Stimulated activated CD4-positive, alpha-beta T cell treated with anti-CD3 and anti-CD28 coated beads, Interleukin-4, amount 100 ng/mL, for 48 hours (primary cell): ENCODE measurements around the gene GMEB2.
"Not testable (repeated sequence)": the region's sequence is repeated elsewhere in the genome, so short reads cannot be mapped to it uniquely, and the experiment has no call there.

Source experiments
- DNase-seq, 2 donors: peaks; one replicate each; pipeline ENCODE4 v3.0.0-alpha.2; 2020; ENCODE audit warnings: low read depth in 2 of 2

Gene GMEB2

GRCh38 chr20:63626424-63627128 is at the start of gene GMEB2:
Gene GMEB2, minus strand, starts transcription at chr20:63627101. Its CDS starts 7,704 bp downstream, at chr20:63619397.
- peak; percentile 65 to 66 for DNase-seq

- no peak for DNase-seq
Observed at GRCh38 chr20:63675681-63676368, 48.9 kb upstream of the GMEB2 start.

GRCh38 chr20:63673951-63674350 is 47.0 kb upstream of the GMEB2 start:
- DNase-seq: no peak

- DNase-seq: no peak
Observed at GRCh38 chr20:63672666-63673065, 45.8 kb upstream of the GMEB2 start.

DNA sequence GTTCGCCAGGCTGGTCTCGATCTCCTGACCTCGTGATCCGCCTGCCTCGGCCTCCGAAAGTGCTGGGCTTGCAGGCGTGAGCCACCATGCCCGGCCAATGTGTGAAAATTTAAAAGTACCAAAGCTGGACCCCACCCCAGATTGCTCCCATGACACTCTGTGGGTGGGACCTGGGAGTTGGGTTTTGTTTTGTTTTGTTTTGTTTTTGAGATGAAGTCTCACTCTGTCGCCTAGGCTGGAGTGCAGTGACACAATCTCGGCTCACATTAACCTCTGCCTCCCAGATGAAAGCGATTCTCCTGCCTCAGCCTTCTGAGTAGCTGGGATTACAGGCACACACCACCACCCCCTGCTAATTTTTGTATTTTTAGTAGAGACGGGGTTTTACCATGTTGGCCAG is 44.8 kb upstream of the GMEB2 start:
- not testable (repeated sequence) for DNase-seq

- no peak for DNase-seq
Observed at GRCh38 chr20:63668351-63668750, 41.5 kb upstream of the GMEB2 start.

- no peak for DNase-seq
Observed at GRCh38 chr20:63667858-63668257, 41.0 kb upstream of the GMEB2 start.

DNA sequence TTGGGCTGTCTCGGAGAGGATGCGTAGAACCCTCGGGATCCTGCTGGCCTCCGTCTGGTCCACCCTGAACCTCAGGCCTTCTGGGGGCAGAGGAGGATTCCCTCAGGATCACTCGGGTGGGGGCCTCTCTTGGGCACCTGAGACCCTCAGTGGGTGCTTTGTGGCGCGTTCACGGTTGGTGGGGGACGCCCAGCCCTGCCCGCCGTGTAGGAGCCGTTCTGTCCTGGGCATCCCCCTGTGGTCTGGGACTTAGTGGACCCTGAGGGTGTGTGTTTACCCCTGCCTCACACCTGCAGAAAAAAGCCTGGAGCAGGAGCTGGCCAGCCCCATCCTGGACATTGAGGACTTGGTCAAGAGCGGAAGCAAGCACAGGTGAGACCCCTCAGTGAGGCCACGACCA is 38.8 kb upstream of the GMEB2 start:
- no peak for DNase-seq

GRCh38 chr20:63664861-63665594 is 38.1 kb upstream of the GMEB2 start:
- no peak for DNase-seq

GRCh38 chr20:63664143-63664851 is 37.4 kb upstream of the GMEB2 start:
- no peak for DNase-seq

- DNase-seq: no peak
Observed at GRCh38 chr20:63663332-63664066, 36.6 kb upstream of the GMEB2 start.

DNA sequence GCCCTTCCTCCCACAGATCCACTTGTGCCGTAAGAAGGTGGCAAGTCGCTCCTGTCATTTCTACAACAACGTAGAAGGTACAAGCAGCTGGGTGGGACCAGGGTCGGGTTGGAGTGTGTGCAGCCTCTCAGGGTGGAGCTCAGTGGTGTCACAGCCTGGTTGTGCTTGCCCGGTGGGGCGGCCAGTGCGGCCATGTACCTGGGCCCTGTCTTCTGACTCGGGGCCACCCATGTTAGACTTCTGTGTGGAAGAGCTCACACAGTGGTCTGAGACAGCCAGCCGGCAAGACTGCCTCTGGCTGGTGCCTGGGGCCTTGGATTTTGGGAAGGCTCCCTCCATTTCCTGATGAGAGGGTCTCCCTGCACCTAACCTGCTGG is 35.9 kb upstream of the GMEB2 start:
- DNase-seq: no peak

DNA sequence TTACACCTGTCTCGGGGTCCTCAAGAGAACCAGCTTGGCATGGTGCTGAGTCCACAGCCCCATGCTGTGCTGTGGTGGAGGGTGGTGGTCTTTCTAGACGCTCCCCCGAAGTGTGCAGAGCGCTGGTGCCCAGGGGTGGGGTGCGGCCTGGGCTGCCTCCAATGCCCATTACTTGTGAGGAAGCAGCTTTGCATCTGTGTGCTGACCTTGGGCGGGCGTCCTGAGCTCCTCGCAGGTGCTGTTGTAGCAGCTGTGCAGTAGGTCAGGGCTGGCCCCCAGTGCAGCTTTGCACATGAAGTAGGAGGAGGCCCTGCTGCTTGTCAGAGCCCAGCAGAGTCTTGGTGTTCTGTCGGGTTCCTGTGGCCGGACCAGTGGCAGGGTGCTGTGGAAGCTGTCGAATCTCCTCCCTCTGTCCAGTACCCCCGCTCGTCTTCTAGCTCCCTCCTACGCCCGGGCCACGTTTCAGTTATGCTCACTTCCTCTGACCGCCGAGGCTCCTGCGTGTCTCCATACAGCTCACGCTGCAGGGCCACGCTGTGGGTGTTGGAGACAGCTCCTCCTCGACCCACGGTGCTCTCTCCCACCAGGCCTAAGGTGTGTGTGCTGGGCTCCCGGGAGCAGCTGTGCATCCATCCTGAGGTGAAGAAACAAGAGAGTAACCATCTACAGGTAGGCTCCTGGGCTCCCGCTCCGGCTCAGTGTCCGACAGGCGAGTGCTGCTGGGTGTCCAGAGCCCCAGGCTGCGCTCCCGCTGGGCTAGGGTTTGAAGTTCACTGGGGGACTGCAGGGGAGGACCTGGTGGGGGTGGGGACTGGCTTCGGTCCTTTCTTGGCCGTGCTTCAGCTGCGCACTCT is 35.3 kb upstream of the GMEB2 start:
- DNase-seq: no peak

DNA sequence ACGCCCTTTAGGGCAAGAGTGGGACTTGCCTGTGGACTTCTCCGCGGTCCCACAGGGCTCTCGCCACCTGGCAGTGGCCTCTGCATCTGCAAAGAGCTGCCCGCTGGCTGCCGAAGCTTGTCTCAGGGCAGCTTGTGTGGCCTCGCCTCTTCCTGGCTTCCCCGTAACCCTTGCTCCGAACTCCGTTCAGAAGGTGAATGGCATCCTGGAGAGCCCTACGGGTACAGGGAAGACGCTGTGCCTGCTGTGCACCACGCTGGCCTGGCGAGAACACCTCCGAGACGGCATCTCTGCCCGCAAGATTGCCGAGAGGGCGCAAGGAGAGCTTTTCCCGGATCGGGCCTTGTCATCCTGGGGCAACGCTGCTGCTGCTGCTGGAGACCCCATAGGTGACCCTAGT is 34.2 kb upstream of the GMEB2 start:
- no peak for DNase-seq

DNA sequence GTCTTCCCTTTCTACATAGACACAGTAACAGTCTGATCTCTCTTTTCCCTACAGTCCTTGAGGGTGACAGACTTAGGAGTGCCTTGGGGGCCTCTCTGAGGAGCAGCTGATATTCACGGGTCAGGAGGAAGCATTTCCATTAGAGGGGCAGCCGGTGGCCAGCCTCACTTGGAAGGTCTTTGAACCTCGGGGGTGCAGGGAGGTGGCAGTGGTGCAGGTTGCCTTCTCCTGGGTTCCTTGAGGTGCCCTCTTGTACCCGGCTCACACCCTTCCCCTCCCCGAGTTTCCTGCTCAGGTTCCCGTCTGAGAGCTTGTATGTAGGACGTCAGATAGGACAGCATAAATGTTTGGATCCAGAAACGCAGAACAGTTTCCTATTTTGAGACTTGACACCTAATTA is 33.7 kb upstream of the GMEB2 start:
- DNase-seq: no peak

DNA sequence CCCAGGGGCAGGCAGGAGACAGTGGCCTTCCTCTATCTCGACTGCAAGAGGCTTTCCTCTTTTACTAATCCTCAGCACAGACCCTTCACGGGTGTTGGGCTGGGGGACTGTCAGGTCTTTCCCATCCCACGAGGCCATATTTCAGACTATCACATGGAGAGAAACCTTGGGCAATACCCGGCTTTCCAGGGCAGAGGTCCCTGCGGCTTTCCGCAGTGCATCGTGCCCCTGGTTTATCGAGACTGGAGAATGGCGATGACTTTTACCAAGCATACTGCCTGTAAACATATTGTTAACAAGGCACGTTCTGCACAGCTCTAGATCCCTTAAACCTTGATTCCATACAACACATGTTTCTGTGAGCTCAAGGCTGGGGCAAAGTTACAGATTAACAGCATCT is 33.3 kb upstream of the GMEB2 start:
- DNase-seq: not testable (repeated sequence)

- DNase-seq: no peak
Observed at GRCh38 chr20:63659370-63659769, 32.5 kb upstream of the GMEB2 start.

DNA sequence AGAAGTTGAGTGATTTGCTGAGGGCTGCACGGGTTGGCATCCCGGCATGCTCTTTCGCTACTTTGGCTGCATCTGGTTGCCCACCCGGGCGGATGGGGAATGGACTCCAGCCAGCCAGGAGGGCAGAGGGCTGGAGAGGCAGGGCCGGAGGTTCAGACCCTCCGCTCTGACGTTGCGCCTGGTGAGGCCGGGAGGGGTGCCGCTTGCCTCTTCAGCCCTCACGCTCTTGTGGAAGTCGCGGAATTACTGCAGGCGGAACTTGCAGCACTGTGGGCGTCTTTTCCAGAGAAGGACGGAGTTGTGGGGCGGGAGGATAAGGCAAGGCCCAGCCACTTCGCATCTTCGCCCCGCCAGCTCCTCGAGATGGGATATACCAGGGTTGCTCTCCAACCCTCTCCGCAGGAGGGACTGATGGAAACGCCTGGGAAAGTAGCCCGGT is 31.9 kb upstream of the GMEB2 start:
- DNase-seq: no peak

DNA sequence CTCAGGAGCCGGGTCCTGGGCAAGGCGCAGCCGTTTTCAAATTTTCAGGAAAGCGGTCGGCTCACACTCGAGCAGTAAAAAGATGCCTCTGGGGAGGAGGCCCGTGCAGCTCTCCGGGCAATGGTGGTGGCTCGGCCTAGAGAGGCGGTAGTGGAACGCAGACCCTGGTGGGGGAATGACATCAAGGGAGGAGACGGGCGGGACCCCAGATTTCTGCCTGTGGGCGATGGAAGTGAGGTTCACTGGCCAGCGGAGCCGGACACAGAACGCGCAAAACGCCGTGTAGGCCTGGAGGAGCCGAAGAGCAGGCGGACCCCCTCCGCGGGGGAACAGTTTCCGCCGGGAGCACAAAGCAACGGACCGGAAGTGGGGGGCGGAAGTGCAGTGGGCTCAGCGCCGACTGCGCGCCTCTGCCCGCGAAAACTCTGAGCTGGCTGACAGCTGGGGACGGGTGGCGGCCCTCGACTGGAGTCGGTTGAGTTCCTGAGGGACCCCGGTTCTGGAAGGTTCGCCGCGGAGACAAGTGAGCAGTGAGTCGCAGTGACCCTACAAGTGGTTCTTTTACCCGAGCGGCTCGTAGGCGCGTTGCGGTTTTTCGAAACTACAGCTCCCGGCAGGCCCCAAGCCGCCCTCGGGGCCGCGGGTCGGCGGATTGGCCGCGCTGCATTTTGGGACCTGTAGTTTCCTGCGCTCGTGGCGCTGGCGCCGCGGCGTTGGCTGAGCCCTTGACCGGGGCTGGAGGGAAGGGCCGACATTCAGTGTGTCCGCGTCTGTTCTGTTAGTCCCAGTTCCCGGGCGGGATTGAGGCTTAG is 31.2 kb upstream of the GMEB2 start, which contains the start of gene RTEL1:
Gene RTEL1 (plus strand): TSS at position 376 of the 812 bp plus-strand sequence. CDS start 1,091 bp downstream, outside the sequence.
- peak; percentile 82 to 86 for DNase-seq
